GM12892 (cell line): ENCODE data around the gene ULK1.

Experiments used
- POLR2A ChIP-seq: IDR thresholded peaks from 2 replicates; pipeline ENCODE4 v1.6.1; 2011; ENCODE audit warnings: low read depth, low read length, control low read depth
- POLR2AphosphoS5 ChIP-seq: IDR thresholded peaks from 2 replicates; pipeline ENCODE4 v1.6.1; 2011; ENCODE audit warnings: low read depth, low read length, control low read depth
- TAF1 ChIP-seq: IDR thresholded peaks from 2 replicates; pipeline ENCODE4 v1.6.1; 2011; ENCODE audit warnings: low read depth, mild to moderate bottlenecking, control low read depth, low read length, borderline replicate concordance

- TF ChIP-seq TAF1: no peak
- TF ChIP-seq POLR2AphosphoS5: no peak
- no peak for TF ChIP-seq POLR2A
Measured at GRCh38 chr12:131919366-131920156, 25.1 kb downstream of the ULK1 start.
